ENCODE data around the gene SULT1A3. TPM values are rescaled to one million over a fixed set of nuclear protein-coding genes. Genes with fewer than 3 reads are reported as not detected.

SULT1A3 gene
- total RNA-seq, 1 experiment from 2014 or later: 23.5 TPM

Other genes starting within 250 kb of the SULT1A3 start
- gene TMEM219, start 237.2 kb upstream of the SULT1A3 start, total RNA-seq (2021; ENCODE audit: unreplicated experiment): 75.5 TPM
- 56.7 TPM for gene TAOK2, start 225.4 kb upstream of the SULT1A3 start, total RNA-seq (2021; ENCODE audit: unreplicated experiment)
- gene HIRIP3, start 203.6 kb upstream of the SULT1A3 start, total RNA-seq (2021; ENCODE audit: unreplicated experiment): 21.8 TPM
- gene INO80E, start 203.0 kb upstream of the SULT1A3 start, total RNA-seq (2021; ENCODE audit: unreplicated experiment): 89.8 TPM
- gene DOC2A, start 188.2 kb upstream of the SULT1A3 start, total RNA-seq (2021; ENCODE audit: unreplicated experiment): 17.3 TPM
- gene C16orf92, start 176.1 kb upstream of the SULT1A3 start, total RNA-seq (2021; ENCODE audit: unreplicated experiment): not detected
- gene TLCD3B, start 168.0 kb upstream of the SULT1A3 start, total RNA-seq (2021; ENCODE audit: unreplicated experiment): 1.0 TPM
- 2,423 TPM for gene ALDOA, start 133.5 kb upstream of the SULT1A3 start, total RNA-seq (2021; ENCODE audit: unreplicated experiment)
- gene PPP4C, start 123.3 kb upstream of the SULT1A3 start, total RNA-seq (2021; ENCODE audit: unreplicated experiment): 165 TPM
- 1.4 TPM for gene TBX6, start 107.3 kb upstream of the SULT1A3 start, total RNA-seq (2021; ENCODE audit: unreplicated experiment)
- gene YPEL3, start 103.0 kb upstream of the SULT1A3 start, total RNA-seq (2021; ENCODE audit: unreplicated experiment): 10.9 TPM
- gene GDPD3, start 85.7 kb upstream of the SULT1A3 start, total RNA-seq (2021; ENCODE audit: unreplicated experiment): 7.0 TPM
- 68.8 TPM for gene MAPK3, start 76.0 kb upstream of the SULT1A3 start, total RNA-seq (2021; ENCODE audit: unreplicated experiment)
- gene CORO1A, start 15.7 kb upstream of the SULT1A3 start, total RNA-seq (2021; ENCODE audit: unreplicated experiment): 7.0 TPM
- gene BOLA2B, start 5.6 kb upstream of the SULT1A3 start, total RNA-seq (2021; ENCODE audit: unreplicated experiment): 180 TPM
- gene SLX1A, start 5.4 kb upstream of the SULT1A3 start, total RNA-seq (2021; ENCODE audit: unreplicated experiment): 48.3 TPM
- gene NPIPB13, start 49.2 kb downstream of the SULT1A3 start, total RNA-seq (2021; ENCODE audit: unreplicated experiment): 9.1 TPM
- 51.8 TPM for gene CD2BP2, start 156.1 kb downstream of the SULT1A3 start, total RNA-seq (2021; ENCODE audit: unreplicated experiment)
- gene TBC1D10B, start 171.2 kb downstream of the SULT1A3 start, total RNA-seq (2021; ENCODE audit: unreplicated experiment): 49.2 TPM
- gene MYL11, start 175.5 kb downstream of the SULT1A3 start, total RNA-seq (2021; ENCODE audit: unreplicated experiment): not detected
- 3.4 TPM for gene SEPTIN1, start 183.3 kb downstream of the SULT1A3 start, total RNA-seq (2021; ENCODE audit: unreplicated experiment)
- gene ZNF48, start 196.2 kb downstream of the SULT1A3 start, total RNA-seq (2021; ENCODE audit: unreplicated experiment): 17.9 TPM
- gene ZNF771, start 208.4 kb downstream of the SULT1A3 start, total RNA-seq (2021; ENCODE audit: unreplicated experiment): 11.0 TPM
- 125 TPM for gene DCTPP1, start 230.8 kb downstream of the SULT1A3 start, total RNA-seq (2021; ENCODE audit: unreplicated experiment)
- 51.3 TPM for gene SEPHS2, start 246.6 kb downstream of the SULT1A3 start, total RNA-seq (2021; ENCODE audit: unreplicated experiment)